HCT116 (cell line): ENCODE data around the gene LRRK1.

Experiments used
- CEBPB ChIP-seq: IDR thresholded peaks from 2 replicates; pipeline ENCODE4 v1.6.1; 2012; ENCODE audit warnings: low read depth
- EGR1 ChIP-seq: IDR thresholded peaks from 2 replicates; pipeline ENCODE4 v1.6.1; 2012; ENCODE audit warnings: low read depth
- EZH2 ChIP-seq: fragments of 200-600 bp; sonication (generic); IDR thresholded peaks from 2 replicates; pipeline ENCODE4 v1.6.1; 2017; ENCODE audit warnings: antibody characterized with exemption, mixed run types
- JUND ChIP-seq: IDR thresholded peaks from 2 replicates; pipeline ENCODE4 v1.6.1; 2012
- MAX ChIP-seq: IDR thresholded peaks from 2 replicates; pipeline ENCODE4 v1.6.1; 2012
- POLR2A ChIP-seq: IDR thresholded peaks from 2 replicates; pipeline ENCODE4 v1.7.0; 2011; ENCODE audit warnings: borderline replicate concordance; ENCODE audit not compliant: insufficient read depth, insufficient read length; ENCODE audit errors: extremely low read depth
- POLR2AphosphoS5 ChIP-seq: IDR thresholded peaks from 2 replicates; pipeline ENCODE4 v1.6.1; 2011; ENCODE audit warnings: mild to moderate bottlenecking, low read depth, low read length, moderate library complexity
- RAD21 ChIP-seq: IDR thresholded peaks from 2 replicates; pipeline ENCODE4 v1.6.1; 2012; ENCODE audit warnings: low read depth, mild to moderate bottlenecking
- SIN3A ChIP-seq: IDR thresholded peaks from 2 replicates; pipeline ENCODE4 v1.6.1; 2012; ENCODE audit warnings: low read depth
- SP1 ChIP-seq: IDR thresholded peaks from 2 replicates; pipeline ENCODE4 v1.6.1; 2012; ENCODE audit warnings: low read depth
- YY1 ChIP-seq: IDR thresholded peaks from 2 replicates; pipeline ENCODE4 v1.6.1; 2011; ENCODE audit warnings: low read length, low read depth, moderate library complexity, mild to moderate bottlenecking; ENCODE audit not compliant: insufficient replicate concordance; ENCODE audit errors: extremely low read depth
- TF ChIP-seq, protein P1 (sequence below), 3 experiments: fragments of 200-600 bp in 1 of 3; sonication (generic) in 1 of 3; IDR thresholded peaks in 2 of 3; conservative IDR thresholded peaks in 1 of 3; 2 replicates each; pipeline ENCODE4 v1.5.1; 2012 to 2017; ENCODE audit warnings: low read depth in 2 of 3, low read length in 2 of 3, antibody characterized with exemption in 1 of 3, borderline replicate concordance in 1 of 3, control low read depth in 1 of 3, mild to moderate bottlenecking in 1 of 3, mixed read lengths in 1 of 3, mixed run types in 1 of 3, moderate library complexity in 1 of 3; ENCODE audit not compliant: insufficient read depth in 1 of 3
- TF ChIP-seq, protein P2 (sequence below): IDR thresholded peaks from 2 replicates; pipeline ENCODE4 v1.6.1; 2012

GRCh38 chr15:101068961-101069653 lies 149.9 kb downstream of the LRRK1 start:
- TF ChIP-seq EZH2 (no peak), POLR2AphosphoS5 (no peak), SIN3A (no peak), SP1 (no peak), RAD21 (no peak), POLR2A (no peak), CEBPB (no peak), MAX (no peak), EGR1 (no peak), YY1 (no peak), JUND (no peak)
- TF ChIP-seq, protein P1, sequence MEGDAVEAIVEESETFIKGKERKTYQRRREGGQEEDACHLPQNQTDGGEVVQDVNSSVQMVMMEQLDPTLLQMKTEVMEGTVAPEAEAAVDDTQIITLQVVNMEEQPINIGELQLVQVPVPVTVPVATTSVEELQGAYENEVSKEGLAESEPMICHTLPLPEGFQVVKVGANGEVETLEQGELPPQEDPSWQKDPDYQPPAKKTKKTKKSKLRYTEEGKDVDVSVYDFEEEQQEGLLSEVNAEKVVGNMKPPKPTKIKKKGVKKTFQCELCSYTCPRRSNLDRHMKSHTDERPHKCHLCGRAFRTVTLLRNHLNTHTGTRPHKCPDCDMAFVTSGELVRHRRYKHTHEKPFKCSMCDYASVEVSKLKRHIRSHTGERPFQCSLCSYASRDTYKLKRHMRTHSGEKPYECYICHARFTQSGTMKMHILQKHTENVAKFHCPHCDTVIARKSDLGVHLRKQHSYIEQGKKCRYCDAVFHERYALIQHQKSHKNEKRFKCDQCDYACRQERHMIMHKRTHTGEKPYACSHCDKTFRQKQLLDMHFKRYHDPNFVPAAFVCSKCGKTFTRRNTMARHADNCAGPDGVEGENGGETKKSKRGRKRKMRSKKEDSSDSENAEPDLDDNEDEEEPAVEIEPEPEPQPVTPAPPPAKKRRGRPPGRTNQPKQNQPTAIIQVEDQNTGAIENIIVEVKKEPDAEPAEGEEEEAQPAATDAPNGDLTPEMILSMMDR (IDR thresholded peaks at IDR 0.05 in 2 of 3, conservative IDR thresholded peaks at IDR 0.05 in 1 of 3; ENCODE audit: borderline replicate concordance in 1 of 3, insufficient read depth in 1 of 3, low read depth in 2 of 3, low read length in 2 of 3): no peak; a peak in 1 of 6 replicates
- TF ChIP-seq, protein P2, sequence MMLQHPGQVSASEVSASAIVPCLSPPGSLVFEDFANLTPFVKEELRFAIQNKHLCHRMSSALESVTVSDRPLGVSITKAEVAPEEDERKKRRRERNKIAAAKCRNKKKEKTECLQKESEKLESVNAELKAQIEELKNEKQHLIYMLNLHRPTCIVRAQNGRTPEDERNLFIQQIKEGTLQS: no peak
